SU-DHL-6 (cell line): ENCODE data around the gene RGS7.

ENCODE experiments used
- CTCF ChIP-seq: fragments of 200-600 bp; sonication (generic); IDR thresholded peaks from one replicate; pipeline ENCODE4 v1.5.1; 2017; ENCODE audit warnings: antibody characterized with exemption, mild to moderate bottlenecking, low read length, moderate library complexity; ENCODE audit not compliant: insufficient read depth, poor library complexity, severe bottlenecking
- EZH2phosphoT487 ChIP-seq: fragments of 200-600 bp; sonication (generic), shearing (Covaris generic); conservative IDR thresholded peaks from 2 replicates; pipeline ENCODE4 v1.6.1; 2018; ENCODE audit warnings: mild to moderate bottlenecking, antibody characterized with exemption, low read length, moderate library complexity, mixed read lengths

- TF ChIP-seq CTCF: no peak
- TF ChIP-seq EZH2phosphoT487: no peak
Measured at GRCh38 chr1:240794046-240794843, 562.8 kb downstream of the RGS7 start.
